Neural cell (in vitro differentiated cells): ENCODE data around the gene ADGRG7. TPM values are rescaled to one million over a fixed set of nuclear protein-coding genes. Genes with fewer than 3 reads are reported as not detected.

Source experiments
- H2AFZ ChIP-seq: fragments of 200-600, 300-800 bp; sonication (generic), shearing (Covaris generic); 2 replicates; pipeline ENCODE4 v1.6.0; 2014; ENCODE audit warnings: low read depth, mild to moderate bottlenecking, antibody characterized with exemption, low read length, moderate library complexity
- H3F3A ChIP-seq: fragments of 200-600 bp; shearing (Covaris generic); 2 replicates; pipeline ENCODE4 v1.6.1; 2016; ENCODE audit warnings: mild to moderate bottlenecking, moderate library complexity, mixed read lengths, antibody characterized with exemption, low read length; ENCODE audit not compliant: insufficient read depth, poor library complexity, severe bottlenecking
- H3K27ac ChIP-seq: fragments of 200-600, 300-800 bp; sonication (generic), shearing (Covaris generic); 2 replicates; pipeline ENCODE4 v1.5.1; 2014; ENCODE audit warnings: mild to moderate bottlenecking, low read length, moderate library complexity
- H3K27me3 ChIP-seq: fragments of 300-800, 200-600 bp; sonication (generic), shearing (Covaris generic); 2 replicates; pipeline ENCODE4 v1.6.0; 2014; ENCODE audit warnings: mild to moderate bottlenecking, low read depth, low read length, moderate library complexity; ENCODE audit not compliant: insufficient read depth
- H3K36me3 ChIP-seq: fragments of 300-800, 200-600 bp; sonication (generic), shearing (Covaris generic); 2 replicates; pipeline ENCODE4 v1.5.1; 2014; ENCODE audit warnings: mild to moderate bottlenecking, antibody characterized with exemption, low read length, moderate library complexity; ENCODE audit not compliant: insufficient read depth
- H3K4me2 ChIP-seq: fragments of 300-800, 200-600 bp; sonication (generic), shearing (Covaris generic); 2 replicates; pipeline ENCODE4 v1.6.0; 2014; ENCODE audit warnings: mild to moderate bottlenecking, low read length
- H3K4me3 ChIP-seq: fragments of 300-800, 200-600 bp; sonication (generic), shearing (Covaris generic); 2 replicates; pipeline ENCODE4 v1.5.1; 2014; ENCODE audit warnings: mild to moderate bottlenecking, low read length, moderate library complexity
- H3K79me2 ChIP-seq: fragments of 200-600 bp; shearing (Covaris generic); replicated peaks from 2 replicates; pipeline ENCODE4 v1.6.0; 2014; ENCODE audit warnings: mild to moderate bottlenecking, low read length, moderate library complexity; ENCODE audit not compliant: insufficient read depth
- H3K9ac ChIP-seq: fragments of 300-800, 200-600 bp; sonication (generic), shearing (Covaris generic); 2 replicates; pipeline ENCODE4 v1.6.1; 2016; ENCODE audit warnings: mild to moderate bottlenecking, low read length, mixed read lengths
- H3K9me2 ChIP-seq: fragments of 200-600 bp; shearing (Covaris generic); 2 replicates; pipeline ENCODE4 v1.6.1; 2016; ENCODE audit warnings: mild to moderate bottlenecking, low read length, mixed read lengths; ENCODE audit not compliant: insufficient read depth
- H3K9me3 ChIP-seq: fragments of 200-600, 300-800 bp; sonication (generic), shearing (Covaris generic); 2 replicates; pipeline ENCODE4 v1.6.1; 2016; ENCODE audit warnings: mild to moderate bottlenecking, mixed run types, low read length, moderate library complexity, mixed read lengths
- H4K20me1 ChIP-seq: fragments of 200-600 bp; shearing (Covaris generic); 2 replicates; pipeline ENCODE4 v1.6.1; 2016; ENCODE audit warnings: mild to moderate bottlenecking, mixed run types; ENCODE audit not compliant: insufficient read depth
- CTCF ChIP-seq: fragments of 450-650 bp; IDR thresholded peaks from 2 replicates; pipeline ENCODE4 v1.5.1; 2014; ENCODE audit warnings: antibody characterized with exemption, mild to moderate bottlenecking, moderate library complexity; ENCODE audit not compliant: poor library complexity, severe bottlenecking
- EP300 ChIP-seq: fragments of 450-650 bp; conservative IDR thresholded peaks from 2 replicates; pipeline ENCODE4 v1.6.1; 2014; ENCODE audit warnings: antibody characterized with exemption, mild to moderate bottlenecking, moderate library complexity; ENCODE audit not compliant: poor library complexity, severe bottlenecking
- EZH2 ChIP-seq: fragments of 200-600, 300-800 bp; shearing (Covaris generic), sonication (generic); IDR thresholded peaks from 2 replicates; pipeline ENCODE4 v1.6.1; 2014; ENCODE audit warnings: antibody characterized with exemption, low read length, borderline replicate concordance, mild to moderate bottlenecking; ENCODE audit not compliant: insufficient read depth, poor library complexity, severe bottlenecking
- MXI1 ChIP-seq: fragments of 450-650 bp; conservative IDR thresholded peaks from 2 replicates; pipeline ENCODE4 v1.6.1; 2014; ENCODE audit warnings: antibody characterized with exemption, mild to moderate bottlenecking; ENCODE audit not compliant: poor library complexity, severe bottlenecking
- POLR2AphosphoS5 ChIP-seq: IDR thresholded peaks from 2 replicates; pipeline ENCODE4 v1.6.1; 2012
- RAD21 ChIP-seq: fragments of 450-650 bp; conservative IDR thresholded peaks from 2 replicates; pipeline ENCODE4 v1.6.1; 2014; ENCODE audit warnings: antibody characterized with exemption, mild to moderate bottlenecking, moderate library complexity
- SMC3 ChIP-seq: fragments of 450-650 bp; conservative IDR thresholded peaks from 2 replicates; pipeline ENCODE4 v1.6.1; 2014; ENCODE audit warnings: antibody characterized with exemption, mild to moderate bottlenecking, moderate library complexity; ENCODE audit not compliant: poor library complexity
- TAF1 ChIP-seq: IDR thresholded peaks from 2 replicates; pipeline ENCODE4 v1.6.1; 2012; ENCODE audit warnings: low read depth
- polyA plus RNA-seq: library from polyadenylated mRNA; depleted of rRNA; stranded (reverse); fragments of >200 nt; gene quantifications from 2 replicates; pipeline ENCODE4 v1.2.3, GENCODE V29; 2014
- TF ChIP-seq, protein P1 (sequence below): IDR thresholded peaks from 2 replicates; pipeline ENCODE4 v1.6.1; 2012; ENCODE audit warnings: borderline replicate concordance

Gene ADGRG7
- polyA plus RNA-seq, 1 donor from 2014 or later, result not detected

- Histone ChIP-seq H3K9me3 (no peaks in the 10 kb centered on the region), H3K9me2 (no peaks in the 10 kb centered on the region), H3K36me3 (no peaks in the 10 kb centered on the region), H3K27ac (no peak overlapping the region), H3F3A (no peaks in the 10 kb centered on the region), H2AFZ (no peak overlapping the region), H3K4me3 (no peak overlapping the region), H3K4me2 (no peak overlapping the region), H3K79me2 (no peaks in the 10 kb centered on the region), H4K20me1 (no peaks in the 10 kb centered on the region), H3K9ac (no peak overlapping the region), H3K27me3 (no peaks in the 10 kb centered on the region)
- TF ChIP-seq EP300 (no peak), POLR2AphosphoS5 (no peak), TAF1 (no peak), EZH2 (no peak), CTCF (no peak), MXI1 (no peak), RAD21 (no peak), SMC3 (no peak)
- TF ChIP-seq, protein P1, sequence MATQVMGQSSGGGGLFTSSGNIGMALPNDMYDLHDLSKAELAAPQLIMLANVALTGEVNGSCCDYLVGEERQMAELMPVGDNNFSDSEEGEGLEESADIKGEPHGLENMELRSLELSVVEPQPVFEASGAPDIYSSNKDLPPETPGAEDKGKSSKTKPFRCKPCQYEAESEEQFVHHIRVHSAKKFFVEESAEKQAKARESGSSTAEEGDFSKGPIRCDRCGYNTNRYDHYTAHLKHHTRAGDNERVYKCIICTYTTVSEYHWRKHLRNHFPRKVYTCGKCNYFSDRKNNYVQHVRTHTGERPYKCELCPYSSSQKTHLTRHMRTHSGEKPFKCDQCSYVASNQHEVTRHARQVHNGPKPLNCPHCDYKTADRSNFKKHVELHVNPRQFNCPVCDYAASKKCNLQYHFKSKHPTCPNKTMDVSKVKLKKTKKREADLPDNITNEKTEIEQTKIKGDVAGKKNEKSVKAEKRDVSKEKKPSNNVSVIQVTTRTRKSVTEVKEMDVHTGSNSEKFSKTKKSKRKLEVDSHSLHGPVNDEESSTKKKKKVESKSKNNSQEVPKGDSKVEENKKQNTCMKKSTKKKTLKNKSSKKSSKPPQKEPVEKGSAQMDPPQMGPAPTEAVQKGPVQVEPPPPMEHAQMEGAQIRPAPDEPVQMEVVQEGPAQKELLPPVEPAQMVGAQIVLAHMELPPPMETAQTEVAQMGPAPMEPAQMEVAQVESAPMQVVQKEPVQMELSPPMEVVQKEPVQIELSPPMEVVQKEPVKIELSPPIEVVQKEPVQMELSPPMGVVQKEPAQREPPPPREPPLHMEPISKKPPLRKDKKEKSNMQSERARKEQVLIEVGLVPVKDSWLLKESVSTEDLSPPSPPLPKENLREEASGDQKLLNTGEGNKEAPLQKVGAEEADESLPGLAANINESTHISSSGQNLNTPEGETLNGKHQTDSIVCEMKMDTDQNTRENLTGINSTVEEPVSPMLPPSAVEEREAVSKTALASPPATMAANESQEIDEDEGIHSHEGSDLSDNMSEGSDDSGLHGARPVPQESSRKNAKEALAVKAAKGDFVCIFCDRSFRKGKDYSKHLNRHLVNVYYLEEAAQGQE, result no peak
These were observed 30.8 kb upstream of the ADGRG7 start for GRCh38 chr3:100578646-100579045.

DNA sequence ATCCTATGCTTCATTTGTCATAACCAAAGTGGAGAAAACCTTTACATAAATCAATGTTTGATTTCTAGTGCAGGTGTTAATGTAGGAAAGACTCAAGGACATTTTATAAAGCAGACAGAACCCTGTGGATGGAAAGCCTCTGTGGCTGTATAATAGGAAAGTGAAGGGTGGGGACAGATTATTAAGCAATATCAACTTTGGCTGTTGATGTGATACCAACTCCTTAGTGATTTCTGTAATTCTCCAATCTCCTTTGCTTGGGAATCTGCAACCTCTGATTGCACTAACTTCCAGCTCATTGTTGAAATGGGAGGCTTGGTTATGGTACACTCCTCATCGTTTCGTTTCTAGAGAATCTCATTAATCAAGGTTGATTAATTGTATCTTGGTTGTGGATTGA, 29.3 kb upstream of the ADGRG7 start:
- Histone ChIP-seq H3K9ac (no peak overlapping the region), H3F3A (no peaks in the 10 kb centered on the region), H3K27ac (no peak overlapping the region), H3K27me3 (no peaks in the 10 kb centered on the region), H3K9me2 (no peaks in the 10 kb centered on the region), H4K20me1 (no peaks in the 10 kb centered on the region), H2AFZ (no peak overlapping the region), H3K36me3 (no peaks in the 10 kb centered on the region), H3K4me3 (no peak overlapping the region), H3K79me2 (no peaks in the 10 kb centered on the region), H3K9me3 (no peaks in the 10 kb centered on the region), H3K4me2 (no peak overlapping the region)
- TF ChIP-seq MXI1, result no peak
- TF ChIP-seq, protein P1, result no peak
- TF ChIP-seq CTCF, result no peak
- TF ChIP-seq RAD21, result no peak
- no peak for TF ChIP-seq POLR2AphosphoS5
- no peak for TF ChIP-seq SMC3
- no peak for TF ChIP-seq EP300
- TF ChIP-seq TAF1, result no peak
- TF ChIP-seq EZH2, result no peak
